NCI-H526 treated with DMSO at 0.1 percent for 48 hours (cell line): ENCODE results near the gene MUC3A.
"Not testable (repeated sequence)": the region's sequence is repeated elsewhere in the genome, so short reads cannot be mapped to it uniquely, and the experiment has no call there.

ENCODE experiments used
- DNase-seq: peaks from one replicate; lab custom pipeline; 2025; lab: John Stamatoyannopoulos, UW

Gene MUC3A, protein sequence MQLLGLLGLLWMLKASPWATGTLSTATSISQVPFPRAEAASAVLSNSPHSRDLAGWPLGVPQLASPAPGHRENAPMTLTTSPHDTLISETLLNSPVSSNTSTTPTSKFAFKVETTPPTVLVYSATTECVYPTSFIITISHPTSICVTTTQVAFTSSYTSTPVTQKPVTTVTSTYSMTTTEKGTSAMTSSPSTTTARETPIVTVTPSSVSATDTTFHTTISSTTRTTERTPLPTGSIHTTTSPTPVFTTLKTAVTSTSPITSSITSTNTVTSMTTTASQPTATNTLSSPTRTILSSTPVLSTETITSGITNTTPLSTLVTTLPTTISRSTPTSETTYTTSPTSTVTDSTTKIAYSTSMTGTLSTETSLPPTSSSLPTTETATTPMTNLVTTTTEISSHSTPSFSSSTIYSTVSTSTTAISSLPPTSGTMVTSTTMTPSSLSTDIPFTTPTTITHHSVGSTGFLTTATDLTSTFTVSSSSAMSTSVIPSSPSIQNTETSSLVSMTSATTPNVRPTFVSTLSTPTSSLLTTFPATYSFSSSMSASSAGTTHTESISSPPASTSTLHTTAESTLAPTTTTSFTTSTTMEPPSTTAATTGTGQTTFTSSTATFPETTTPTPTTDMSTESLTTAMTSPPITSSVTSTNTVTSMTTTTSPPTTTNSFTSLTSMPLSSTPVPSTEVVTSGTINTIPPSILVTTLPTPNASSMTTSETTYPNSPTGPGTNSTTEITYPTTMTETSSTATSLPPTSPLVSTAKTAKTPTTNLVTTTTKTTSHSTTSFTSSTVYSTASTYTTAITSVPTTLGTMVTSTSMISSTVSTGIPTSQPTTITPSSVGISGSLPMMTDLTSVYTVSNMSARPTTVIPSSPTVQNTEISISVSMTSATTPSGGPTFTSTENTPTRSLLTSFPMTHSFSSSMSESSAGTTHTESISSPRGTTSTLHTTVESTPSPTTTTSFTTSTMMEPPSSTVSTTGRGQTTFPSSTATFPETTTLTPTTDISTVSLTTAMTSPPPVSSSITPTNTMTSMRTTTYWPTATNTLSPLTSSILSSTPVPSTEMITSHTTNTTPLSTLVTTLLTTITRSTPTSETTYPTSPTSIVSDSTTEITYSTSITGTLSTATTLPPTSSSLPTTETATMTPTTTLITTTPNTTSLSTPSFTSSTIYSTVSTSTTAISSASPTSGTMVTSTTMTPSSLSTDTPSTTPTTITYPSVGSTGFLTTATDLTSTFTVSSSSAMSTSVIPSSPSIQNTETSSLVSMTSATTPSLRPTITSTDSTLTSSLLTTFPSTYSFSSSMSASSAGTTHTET (N-terminal part only)

DNA sequence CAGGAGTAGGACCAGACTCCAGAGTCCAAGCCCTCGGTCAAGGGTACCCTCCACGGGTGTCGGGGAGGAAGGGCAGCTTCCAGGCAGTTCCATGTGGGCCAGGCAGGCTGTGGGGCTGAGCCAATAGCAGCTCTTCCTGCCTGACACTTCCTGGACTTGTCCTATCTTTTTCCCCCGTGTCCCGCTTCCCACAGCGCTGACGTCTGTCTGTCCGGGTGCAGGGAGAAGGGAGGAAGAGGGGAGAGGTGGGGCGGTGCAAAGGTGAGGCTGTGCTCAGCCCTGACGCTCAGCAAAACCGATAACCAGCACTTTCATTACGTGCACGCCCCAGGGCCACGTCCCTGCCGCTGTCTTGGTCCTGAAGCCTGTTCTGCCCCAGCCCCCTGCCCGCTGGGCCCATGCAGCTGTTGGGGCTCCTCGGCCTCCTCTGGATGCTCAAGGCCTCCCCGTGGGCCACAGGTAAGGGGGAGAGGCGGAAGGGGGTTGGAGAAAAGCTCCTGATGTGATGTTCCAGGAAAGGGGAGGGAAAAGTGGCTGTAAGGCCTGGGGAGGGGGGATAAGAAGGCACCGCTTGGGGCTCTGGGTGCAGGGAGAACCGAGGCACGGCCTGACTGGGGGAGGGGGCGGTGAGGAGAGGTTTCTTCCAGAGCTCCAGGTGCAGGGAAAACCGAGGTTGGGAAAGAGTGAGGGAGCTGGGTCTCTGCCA, at the start of gene MUC3A:
Gene MUC3A, plus strand, starts transcription at position 308 of the 706 bp plus-strand sequence. Its CDS starts 91 bp downstream, at position 399.
- DNase-seq = no peak

DNA sequence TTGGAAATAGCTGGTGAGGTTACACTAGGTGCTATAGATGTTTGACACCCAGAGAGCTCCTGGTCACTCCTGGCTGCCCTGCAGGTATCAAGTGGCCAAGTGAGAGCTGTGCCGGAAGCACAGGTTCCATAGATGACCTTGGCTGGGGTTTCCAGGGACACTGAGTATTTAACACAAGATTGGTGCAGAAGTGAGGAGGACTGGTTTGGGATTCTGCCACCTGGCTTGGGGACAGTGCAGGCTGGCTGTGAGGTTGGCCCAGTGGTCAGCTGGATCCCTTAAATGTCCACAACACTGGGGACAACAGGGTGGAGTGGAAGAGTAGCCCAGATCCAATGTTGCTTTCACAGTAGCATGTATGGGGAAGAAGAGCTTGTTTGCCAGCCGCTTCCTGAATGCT, 48.4 kb upstream of the MUC3A start:
- no peak for DNase-seq

DNA sequence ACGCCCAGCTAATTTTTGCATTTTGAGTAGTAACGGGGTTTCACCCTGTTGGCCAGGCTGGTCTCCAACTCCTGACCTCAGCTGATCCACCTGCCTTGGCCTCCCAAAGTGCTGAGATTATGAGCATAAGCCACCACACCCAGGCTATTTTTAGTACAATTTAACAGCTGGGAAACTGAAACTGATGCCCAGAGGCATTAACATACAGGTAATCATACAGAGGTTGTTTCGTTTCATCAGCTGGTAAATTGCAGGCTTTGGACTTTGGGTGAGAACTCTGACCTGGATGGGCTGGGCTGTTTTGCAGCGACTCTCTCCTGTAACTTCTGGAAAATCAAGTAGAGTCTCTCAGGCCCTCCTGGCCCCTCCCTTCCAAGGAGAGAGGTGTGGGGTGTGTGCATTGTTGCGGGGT, 47.4 kb upstream of the MUC3A start:
- no peak for DNase-seq

DNA sequence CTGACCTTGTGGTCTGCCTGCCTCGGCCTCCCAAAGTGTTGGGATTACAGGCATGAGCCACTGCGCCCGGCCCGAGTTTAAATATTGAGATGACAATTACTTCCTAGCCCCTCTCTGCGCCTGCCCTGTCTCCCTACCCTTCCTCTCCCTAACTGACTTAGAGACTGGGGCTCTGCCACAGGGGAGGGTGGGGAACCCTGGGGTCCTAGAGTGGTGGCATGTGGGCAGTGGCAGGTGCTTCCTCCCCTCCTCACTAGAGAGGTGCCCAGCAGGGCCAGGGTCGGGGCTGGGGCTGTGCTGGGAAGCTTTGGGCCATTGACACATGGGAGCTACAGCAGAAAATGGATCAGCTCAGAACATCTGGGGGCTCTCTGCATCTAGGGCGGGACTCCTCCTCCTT, 46.7 kb upstream of the MUC3A start:
- DNase-seq = no peak

DNA sequence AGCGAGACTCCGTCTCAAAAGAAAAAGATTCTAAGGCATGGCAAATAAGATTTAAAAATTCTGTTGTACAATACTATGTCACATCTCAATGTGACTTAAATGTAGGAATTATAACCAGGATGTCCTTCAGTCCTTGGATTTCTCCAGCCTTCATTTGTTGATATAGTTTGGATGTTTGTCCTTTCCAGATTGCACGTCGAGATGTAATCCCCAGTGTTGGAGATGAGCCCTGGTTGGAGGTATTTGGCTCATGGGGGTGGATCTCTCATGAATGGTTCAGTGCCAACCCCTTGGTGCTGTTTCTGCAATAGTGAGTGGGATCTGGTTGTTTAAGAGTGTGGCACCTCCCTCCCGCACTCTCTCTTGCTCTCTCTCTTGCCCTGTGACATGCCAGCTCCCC, 40.8 kb upstream of the MUC3A start:
- DNase-seq = no peak

DNA sequence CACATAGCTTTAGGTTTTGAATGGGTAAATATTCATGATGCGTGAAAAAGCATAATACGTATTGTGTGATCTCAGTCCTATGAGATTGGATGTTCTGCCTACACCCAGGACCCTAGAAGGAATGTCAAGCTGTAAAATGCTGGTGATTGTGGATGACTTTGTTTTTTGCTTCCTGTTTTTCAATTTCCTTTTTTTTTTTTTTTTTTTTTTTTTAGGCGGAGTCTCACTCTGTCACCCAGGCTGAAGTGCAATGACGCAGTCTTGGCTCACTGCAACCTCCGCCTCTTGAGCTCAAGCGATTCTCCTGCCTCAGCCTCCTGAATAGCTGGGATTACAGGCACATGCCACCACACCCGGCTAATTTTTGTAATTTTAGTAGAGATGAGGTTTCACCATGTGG, 38.9 kb upstream of the MUC3A start:
- DNase-seq = not testable (repeated sequence)

DNA sequence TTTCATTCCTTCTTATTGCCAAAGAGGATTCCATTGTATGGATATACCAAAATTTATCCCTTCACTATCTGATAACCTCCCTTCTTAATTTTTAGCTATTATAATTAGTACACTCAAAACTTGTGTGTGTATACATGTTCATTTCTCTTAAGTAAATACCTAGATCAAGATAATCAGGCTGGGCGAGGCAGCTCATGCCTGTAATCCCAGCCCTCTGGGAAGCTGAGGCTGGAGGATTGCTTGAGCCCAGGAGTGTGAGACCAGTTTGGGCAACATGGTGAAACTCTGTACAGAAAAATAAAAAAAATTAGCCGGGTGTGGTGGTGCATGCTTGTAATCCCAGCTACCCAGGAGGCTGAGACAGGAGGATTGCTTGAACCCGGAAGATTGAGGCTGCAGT, 37.9 kb upstream of the MUC3A start:
- DNase-seq = no peak

DNA sequence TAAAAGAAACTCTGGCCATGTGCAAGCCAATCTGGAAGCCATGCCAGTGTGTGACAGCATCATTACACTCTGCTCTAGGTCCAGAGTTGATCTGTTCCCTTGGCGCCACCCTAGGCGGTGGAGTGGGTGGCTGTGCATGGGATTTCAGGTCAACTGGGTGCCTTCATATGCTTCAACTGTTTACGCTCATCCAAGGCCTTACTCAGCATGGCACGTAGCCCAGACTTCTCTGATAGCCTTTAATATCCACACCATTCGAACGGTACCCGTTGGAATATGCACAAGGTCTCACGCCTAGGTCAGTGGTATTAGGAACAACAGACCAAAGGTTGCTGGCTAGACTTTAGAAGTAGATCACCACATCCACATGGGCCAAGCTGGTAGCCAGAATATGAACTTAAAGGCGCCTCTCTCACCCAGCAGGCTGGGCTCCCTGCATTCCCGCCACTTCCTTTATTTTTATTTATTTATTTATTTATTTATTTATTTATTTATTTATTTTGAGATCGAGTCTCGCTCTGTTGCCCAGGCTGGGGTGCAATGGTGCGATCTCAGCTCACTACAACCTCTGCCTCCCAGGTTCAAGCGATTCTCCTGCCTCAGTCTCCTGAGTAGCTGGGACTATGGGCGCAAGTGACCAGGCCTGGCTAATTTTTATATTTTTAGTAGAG, 35.0 kb upstream of the MUC3A start:
- no peak for DNase-seq

DNA sequence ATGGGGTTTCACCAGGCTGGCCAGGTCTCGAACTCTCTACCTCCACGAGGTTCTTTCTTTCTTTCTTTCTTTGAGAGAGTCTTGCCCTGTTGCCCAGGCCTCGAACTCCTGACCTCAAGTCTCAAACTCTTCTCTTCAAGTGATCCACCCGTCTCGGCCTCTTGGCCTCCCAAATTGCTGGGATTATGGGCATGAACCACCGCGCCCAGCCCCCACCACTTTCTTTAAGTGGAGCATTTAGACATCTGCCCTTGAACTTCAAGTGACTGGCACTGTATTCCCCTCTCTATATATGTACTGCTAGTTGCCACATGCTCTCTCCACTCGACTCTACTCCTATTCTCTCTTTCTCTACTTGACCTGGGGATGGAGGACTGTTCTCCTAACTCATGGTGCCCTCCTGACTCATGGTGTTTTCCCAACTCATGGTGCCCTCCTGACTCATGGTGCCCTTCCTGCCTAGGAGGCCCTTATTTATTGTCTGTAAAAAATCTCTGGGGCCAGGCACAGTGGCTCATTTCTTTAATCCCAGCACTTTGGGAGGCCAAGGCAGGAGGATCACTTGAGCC, 34.4 kb upstream of the MUC3A start:
- no peak for DNase-seq

DNA sequence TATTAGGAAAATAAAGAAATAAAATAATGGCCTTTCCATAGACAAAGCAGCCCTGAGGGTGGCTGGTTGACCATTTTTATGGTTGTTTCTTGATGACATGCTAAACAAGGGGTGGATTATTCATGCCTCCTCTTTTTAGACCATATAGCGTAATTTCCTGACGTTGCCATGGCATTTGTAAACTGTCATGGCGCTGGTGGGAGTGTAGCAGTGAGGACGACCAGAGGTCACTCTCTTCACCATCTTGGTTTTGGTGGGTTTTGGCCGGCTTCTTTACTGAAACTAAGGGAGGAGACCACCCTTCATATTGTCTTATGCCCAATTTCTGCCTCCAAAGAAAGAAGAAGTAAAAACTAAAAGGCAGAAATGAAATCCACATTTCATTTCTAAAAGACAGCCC, 30.0 kb upstream of the MUC3A start:
- not testable (repeated sequence) for DNase-seq

DNA sequence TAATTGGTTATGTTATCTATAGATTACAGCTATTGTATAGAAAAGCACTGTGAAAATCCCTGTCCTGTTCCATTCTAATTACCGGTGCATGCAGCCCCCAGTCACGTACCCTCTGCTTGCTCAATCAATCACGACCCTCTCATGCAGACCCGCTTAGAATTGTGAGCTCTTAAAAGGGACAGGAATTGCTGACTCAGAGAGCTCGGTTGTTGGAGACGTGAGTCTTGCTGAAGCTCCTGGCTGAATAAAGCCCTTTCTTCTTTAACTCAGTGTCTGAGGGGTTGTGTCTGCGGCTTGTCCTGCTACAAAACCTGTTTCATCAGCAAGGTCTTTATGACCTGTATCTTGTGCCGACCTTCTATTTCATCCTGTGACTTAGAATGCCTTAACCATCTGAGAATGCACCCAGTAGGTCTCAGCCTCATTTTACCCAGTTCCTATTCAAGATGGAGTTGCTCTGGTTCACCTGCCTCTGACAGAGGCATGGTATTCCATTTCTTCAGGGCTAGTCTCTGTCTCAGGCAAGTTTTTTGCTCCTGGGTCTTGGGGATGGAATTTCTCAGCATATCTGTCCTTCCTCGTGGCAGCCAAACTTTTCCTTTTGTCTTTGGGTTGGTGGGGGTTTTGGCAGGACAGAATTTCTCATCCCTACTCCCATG, 29.4 kb upstream of the MUC3A start:
- not testable (repeated sequence) for DNase-seq

DNA sequence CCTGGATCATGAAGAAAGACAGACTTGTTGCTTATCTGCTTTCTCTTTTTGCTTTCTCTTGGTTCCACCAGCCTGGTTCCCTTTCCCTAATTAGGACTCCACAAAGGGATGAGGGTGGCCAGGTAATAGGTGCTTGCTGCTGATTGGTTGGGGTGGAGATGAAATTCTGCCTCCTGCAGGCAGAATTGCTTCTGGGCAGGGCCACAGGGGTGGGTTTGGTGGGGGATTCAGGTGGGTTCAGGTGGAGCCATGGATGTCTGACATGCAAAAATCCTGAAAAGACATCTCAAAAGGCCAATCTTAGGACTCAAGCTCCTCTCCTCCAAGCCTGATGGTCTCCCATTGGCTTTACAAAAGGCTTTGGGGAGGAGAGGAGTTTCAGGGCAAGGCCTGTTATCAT, 28.3 kb upstream of the MUC3A start:
- no peak for DNase-seq

DNA sequence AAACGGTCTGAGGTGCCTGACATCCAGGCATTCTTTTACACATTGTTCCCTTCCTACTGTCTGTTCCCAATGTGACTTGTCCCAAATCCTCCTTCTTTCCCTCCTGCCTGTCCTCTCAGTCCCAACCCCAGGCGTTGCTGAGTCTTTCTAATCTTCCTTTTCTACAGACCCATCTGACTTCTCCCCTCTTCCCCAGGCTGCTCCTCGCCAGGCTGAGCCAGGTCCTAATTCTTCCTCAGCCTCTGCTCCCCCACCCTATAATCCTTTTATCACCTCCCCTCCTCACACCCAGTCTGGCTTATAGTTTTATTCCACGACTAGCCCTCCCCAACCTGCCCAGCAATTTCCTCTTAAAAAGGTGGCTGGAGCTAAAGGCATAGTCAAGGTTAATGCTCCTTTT, 25.7 kb upstream of the MUC3A start:
- not testable (repeated sequence) for DNase-seq

DNA sequence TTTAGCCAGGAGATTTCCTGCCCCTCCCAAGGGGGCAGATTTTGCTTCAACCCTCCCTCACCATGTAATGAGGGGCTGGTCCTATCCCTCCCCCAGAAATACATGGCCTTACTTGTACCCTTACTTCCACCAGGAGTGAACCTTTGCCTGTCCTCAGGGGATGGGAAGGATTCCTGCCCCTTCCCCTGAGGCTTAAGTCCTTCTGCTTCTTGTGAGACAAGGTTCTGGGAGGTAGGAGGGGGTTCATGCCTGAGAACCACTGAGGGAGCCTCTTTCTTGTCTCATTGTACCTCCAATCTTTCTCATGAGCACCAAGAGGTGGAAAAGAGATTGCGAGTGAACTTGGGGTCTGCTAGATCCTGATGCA, 19.5 kb upstream of the MUC3A start:
- no peak for DNase-seq

DNA sequence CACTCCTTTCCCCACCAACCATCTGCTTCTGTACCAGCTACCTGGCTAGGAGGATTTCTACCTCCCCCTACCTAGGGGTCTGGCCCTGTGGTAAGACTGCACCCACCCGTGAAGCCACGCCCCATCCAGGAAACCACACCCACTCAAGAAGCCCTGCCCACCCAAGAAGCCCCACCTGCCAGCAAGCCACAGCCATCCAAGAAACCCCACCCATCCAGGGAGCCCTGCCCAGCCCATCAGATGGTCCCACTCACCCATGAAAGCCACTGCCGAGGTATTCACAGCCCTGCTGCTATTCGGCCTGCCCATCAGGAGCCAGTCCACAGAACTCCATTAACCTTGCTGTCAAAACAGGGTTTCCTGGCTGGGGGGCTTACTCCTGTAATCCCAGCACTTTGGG, 15.6 kb upstream of the MUC3A start:
- no peak for DNase-seq

DNA sequence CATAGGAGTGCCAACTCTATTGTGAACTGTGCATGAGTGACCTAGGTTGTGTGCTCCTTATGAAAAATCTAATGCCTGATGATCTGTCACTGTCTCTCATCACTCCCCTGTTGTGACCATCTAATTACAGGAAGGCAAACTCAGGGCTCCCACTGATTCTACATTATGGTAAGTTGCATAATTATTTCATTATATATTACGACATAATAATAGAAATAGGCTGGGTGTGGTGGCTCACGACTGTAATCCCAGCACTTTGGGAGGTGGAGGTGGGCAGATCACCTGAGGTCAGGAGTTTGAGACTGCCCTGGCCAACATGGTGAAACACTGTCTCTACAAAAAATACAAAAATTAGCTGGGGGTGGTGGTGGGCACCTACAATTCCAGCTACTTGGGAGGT, 14.0 kb upstream of the MUC3A start:
- not testable (repeated sequence) for DNase-seq

DNA sequence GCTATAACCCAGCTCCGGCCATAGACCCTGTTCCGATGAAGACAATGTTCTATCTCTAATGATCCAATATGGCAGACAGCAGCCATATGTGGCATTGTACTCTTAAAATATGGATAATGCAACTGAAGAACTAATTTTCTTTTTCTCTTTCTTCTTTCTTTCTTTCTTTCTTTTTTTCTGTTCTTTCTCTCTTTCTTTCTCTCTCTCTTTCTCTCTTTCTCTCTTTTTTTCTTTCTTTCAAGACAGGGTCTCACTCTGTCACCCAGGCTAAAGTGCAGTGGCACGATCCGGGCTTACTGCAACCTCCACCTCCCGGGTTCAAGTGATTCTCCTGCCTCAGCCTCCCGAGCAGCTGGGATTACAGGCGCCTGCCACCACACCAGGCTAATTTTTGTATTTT, 13.2 kb upstream of the MUC3A start:
- DNase-seq = not testable (repeated sequence)

DNA sequence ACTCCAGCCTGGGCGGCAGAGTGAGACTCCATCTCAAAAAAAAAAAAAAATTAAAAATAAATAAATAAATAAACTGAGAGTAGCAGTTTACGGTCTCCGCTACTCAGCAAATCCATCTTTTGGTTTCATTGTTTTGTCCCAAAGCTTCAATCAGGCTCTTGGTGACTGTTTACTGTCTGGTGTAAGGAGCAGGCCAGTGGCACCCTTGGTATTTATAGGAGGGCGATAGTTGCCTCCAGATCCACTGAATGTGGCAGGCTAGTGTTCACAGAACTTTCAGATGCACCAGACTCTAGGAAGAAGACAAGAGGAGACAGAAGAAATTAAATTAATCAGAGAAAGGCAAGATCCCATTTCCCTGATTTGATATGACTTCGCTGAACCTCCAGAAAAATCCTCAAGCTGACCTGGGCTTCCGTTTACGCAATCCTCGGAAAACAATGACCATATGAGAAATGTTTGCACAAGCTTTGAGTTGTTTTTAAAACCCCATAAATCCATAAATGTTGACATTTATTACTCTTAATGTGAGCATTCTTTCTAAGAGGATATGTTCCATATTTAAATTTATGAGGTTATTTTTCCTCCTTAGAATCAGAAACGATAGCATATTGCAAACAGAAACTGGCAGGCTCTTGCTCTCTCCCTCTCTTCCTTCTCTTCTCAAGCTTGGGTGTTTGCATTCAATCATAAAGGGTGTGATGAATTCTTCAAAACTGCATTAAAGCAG, 7.1 kb upstream of the MUC3A start:
- DNase-seq = no peak

DNA sequence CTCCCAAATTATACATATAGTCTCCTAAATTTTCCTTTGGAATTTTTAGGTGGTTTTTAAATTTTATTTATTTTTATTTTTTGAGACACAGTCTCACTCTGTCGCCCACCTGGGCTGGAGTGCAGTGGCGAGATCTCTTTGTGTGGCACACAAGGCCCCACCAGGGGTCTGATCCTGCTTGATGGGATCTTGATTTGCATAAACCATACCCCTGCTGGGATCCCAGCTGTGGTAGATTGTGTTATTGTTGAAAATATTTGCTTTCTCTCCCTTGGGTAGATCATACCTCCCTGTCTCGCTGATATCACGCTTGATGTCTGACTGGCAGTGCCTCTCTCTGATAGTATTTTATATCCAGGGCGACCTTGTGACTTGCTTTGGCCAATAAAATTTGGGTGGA, 5.6 kb upstream of the MUC3A start:
- DNase-seq = no peak

DNA sequence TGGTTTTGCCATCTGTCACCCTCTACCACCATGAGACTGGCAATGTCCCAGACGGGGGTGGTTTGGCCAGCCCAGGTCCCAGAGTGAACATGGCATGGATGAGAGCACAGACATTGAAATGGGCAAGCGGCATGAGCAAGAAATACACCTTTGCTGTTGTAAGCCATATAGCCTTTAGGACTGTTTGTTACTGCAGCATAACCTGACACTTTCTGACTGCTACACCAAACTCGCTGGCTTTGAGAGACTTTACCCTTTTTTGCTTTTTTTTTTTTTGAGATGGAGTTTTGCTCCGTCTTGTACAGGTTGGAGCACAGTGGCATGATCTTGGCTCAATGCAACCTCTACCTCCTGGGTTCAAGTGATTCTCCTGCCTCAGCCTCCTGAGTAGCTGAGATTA, 5.2 kb upstream of the MUC3A start:
- no peak for DNase-seq
